ENCODE results near the gene TTC19.

Gene TTC19

GRCh38 chr17:16066125-16066524 lies 66.5 kb downstream of the TTC19 start:
- H3K36me3 ChIP-seq (ENCODE audit: control insufficient read depth, insufficient read depth, low read length): peaks cover 92% of the 10 kb centered on the region
- no peaks in the 10 kb centered on the region for H3K9me3 ChIP-seq (ENCODE audit: control insufficient read depth, low read length)
- H3K27ac ChIP-seq (ENCODE audit: low read depth, low read length, severe bottlenecking): no peak overlapping the region
- no peak overlapping the region for H3K4me3 ChIP-seq (ENCODE audit: extremely low read depth, insufficient read depth, low read length, poor library complexity, severe bottlenecking)
- H3K4me1 ChIP-seq (ENCODE audit: control insufficient read depth, insufficient read depth, low read length, poor library complexity, severe bottlenecking): no peaks in the 10 kb centered on the region
- WGBS, 2 experiments (ENCODE audit: insufficient coverage in 2 of 2): 100% methylated on average over 1 of the region's 4 CpGs; no CpG with 5 or more reads in 1 of the 2 experiments

- no peaks in the 10 kb centered on the region for H3K9me3 ChIP-seq (ENCODE audit: control insufficient read depth, low read length)
- H3K36me3 ChIP-seq (ENCODE audit: control insufficient read depth, insufficient read depth, low read length): peaks cover 81% of the 10 kb centered on the region
- no peak overlapping the region for H3K27ac ChIP-seq (ENCODE audit: low read depth, low read length, severe bottlenecking)
- no peak overlapping the region for H3K4me3 ChIP-seq (ENCODE audit: extremely low read depth, insufficient read depth, low read length, poor library complexity, severe bottlenecking)
- H3K4me1 ChIP-seq (ENCODE audit: control insufficient read depth, insufficient read depth, low read length, poor library complexity, severe bottlenecking): no peaks in the 10 kb centered on the region
Observed at GRCh38 chr17:16068323-16068722, 68.7 kb downstream of the TTC19 start.

GRCh38 chr17:16072031-16072430 lies 72.4 kb downstream of the TTC19 start:
- no peak overlapping the region for H3K4me3 ChIP-seq (ENCODE audit: extremely low read depth, insufficient read depth, low read length, poor library complexity, severe bottlenecking)
- H3K27ac ChIP-seq (ENCODE audit: low read depth, low read length, severe bottlenecking): no peak overlapping the region
- H3K9me3 ChIP-seq (ENCODE audit: control insufficient read depth, low read length): no peaks in the 10 kb centered on the region
- no peaks in the 10 kb centered on the region for H3K4me1 ChIP-seq (ENCODE audit: control insufficient read depth, insufficient read depth, low read length, poor library complexity, severe bottlenecking)
- H3K36me3 ChIP-seq (ENCODE audit: control insufficient read depth, insufficient read depth, low read length): peaks cover 77% of the 10 kb centered on the region
- no CpG with 5 or more reads among the region's 1 CpG for WGBS, 2 experiments (ENCODE audit: insufficient coverage in 2 of 2)

GRCh38 chr17:16073845-16074244 lies 74.2 kb downstream of the TTC19 start:
- Histone ChIP-seq H3K36me3 (ENCODE audit: control insufficient read depth, insufficient read depth, low read length) (peaks cover 77% of the 10 kb centered on the region), H3K4me3 (ENCODE audit: extremely low read depth, insufficient read depth, low read length, poor library complexity, severe bottlenecking) (no peak overlapping the region), H3K27ac (ENCODE audit: low read depth, low read length, severe bottlenecking) (no peak overlapping the region), H3K9me3 (ENCODE audit: control insufficient read depth, low read length) (no peaks in the 10 kb centered on the region), H3K4me1 (ENCODE audit: control insufficient read depth, insufficient read depth, low read length, poor library complexity, severe bottlenecking) (no peaks in the 10 kb centered on the region)
- WGBS, 2 experiments (ENCODE audit: insufficient coverage in 2 of 2): 98 to 100% methylated on average over 4 of the region's 4 CpGs

GRCh38 chr17:16074423-16074822 lies 74.8 kb downstream of the TTC19 start:
- WGBS, 2 experiments (ENCODE audit: insufficient coverage in 2 of 2): 100% methylated on average over 1 of the region's 3 CpGs; no CpG with 5 or more reads in 1 of the 2 experiments
- H3K36me3 ChIP-seq (ENCODE audit: control insufficient read depth, insufficient read depth, low read length): peaks cover 77% of the 10 kb centered on the region
- no peaks in the 10 kb centered on the region for H3K4me1 ChIP-seq (ENCODE audit: control insufficient read depth, insufficient read depth, low read length, poor library complexity, severe bottlenecking)

GRCh38 chr17:16075949-16076348 lies 76.3 kb downstream of the TTC19 start:
- 96 to 100% methylated on average over 2 to 4 of the region's 5 CpGs for WGBS, 2 experiments (ENCODE audit: insufficient coverage in 2 of 2)
- H3K36me3 ChIP-seq (ENCODE audit: control insufficient read depth, insufficient read depth, low read length): peaks cover 74% of the 10 kb centered on the region
- no peak overlapping the region for H3K4me3 ChIP-seq (ENCODE audit: extremely low read depth, insufficient read depth, low read length, poor library complexity, severe bottlenecking)
- no peaks in the 10 kb centered on the region for H3K9me3 ChIP-seq (ENCODE audit: control insufficient read depth, low read length)
- H3K27ac ChIP-seq (ENCODE audit: low read depth, low read length, severe bottlenecking): no peak overlapping the region
- H3K4me1 ChIP-seq (ENCODE audit: control insufficient read depth, insufficient read depth, low read length, poor library complexity, severe bottlenecking): no peaks in the 10 kb centered on the region

More at GRCh38 chr17:16074423-16074822, 74.8 kb downstream of the TTC19 start:
- Histone ChIP-seq H3K27ac (ENCODE audit: low read depth, low read length, severe bottlenecking) (no peak overlapping the region), H3K9me3 (ENCODE audit: control insufficient read depth, low read length) (no peaks in the 10 kb centered on the region), H3K4me3 (ENCODE audit: extremely low read depth, insufficient read depth, low read length, poor library complexity, severe bottlenecking) (no peak overlapping the region)

Measured in mesodermal cell (in vitro differentiated cells).